IMR-90 (cell line): ENCODE results near the gene FRY. TPM values are rescaled to one million over a fixed set of nuclear protein-coding genes. Genes with fewer than 3 reads are reported as not detected.
A peak's percentile ranks its signal among the peaks of the same experiment; 100 is the strongest.

Experiments
- ATAC-seq: fragments of 200-7000 bp; cut with Tn5 transposase; 2 replicates; pipeline ENCODE4 v1.9.1; 2020; ENCODE audit warnings: low read depth, mild to moderate bottlenecking, moderate library complexity
- BruUV-seq: library from RNA; stranded (reverse); fragments of 400-500 nt; replicated peaks from 2 replicates; lab custom pipeline; 2021; lab: Mats Ljungman, UMichigan
- CTCF ChIA-PET: fragments of 300-600 bp; formaldehyde crosslinking; extraction: SDS; loops from one replicate; lab custom pipeline; 2021; ENCODE audit warnings: antibody characterized with exemption; lab: Yijun Ruan, JAX
- POLR2A ChIA-PET: fragments of 300-600 bp; sonication (Branson Sonifier 250); formaldehyde crosslinking; loops from one replicate; lab custom pipeline; 2022; ENCODE audit warnings: antibody characterized with exemption; ENCODE audit not compliant: unreplicated experiment; lab: Charles Lee
- DNase-seq: peaks from one replicate; pipeline ENCODE4 v3.0.0; 2013
- H2AFZ ChIP-seq: replicated peaks from 2 replicates; pipeline ENCODE3; 2013; ENCODE audit warnings: low read length, mild to moderate bottlenecking; ENCODE audit not compliant: poor library complexity
- H2AK5ac ChIP-seq: 2 replicates; pipeline ENCODE4 v1.6.1; 2013; ENCODE audit warnings: low read depth, low read length, inconsistent platforms
- H2AK9ac ChIP-seq: replicated peaks from 2 replicates; pipeline ENCODE3; 2013; ENCODE audit warnings: mild to moderate bottlenecking, low read depth, low read length, moderate library complexity; ENCODE audit not compliant: poor library complexity
- H2BK120ac ChIP-seq: 2 replicates; pipeline ENCODE4 v1.6.1; 2013; ENCODE audit warnings: low read depth, low read length, inconsistent platforms
- H2BK15ac ChIP-seq: 3 replicates; pipeline ENCODE4 v1.6.1; 2013; ENCODE audit warnings: low read depth, low read length, inconsistent platforms
- H2BK20ac ChIP-seq: 2 replicates; pipeline ENCODE4 v1.6.1; 2013; ENCODE audit warnings: low read depth, mild to moderate bottlenecking, inconsistent platforms, low read length, moderate library complexity
- H2BK5ac ChIP-seq: 2 replicates; pipeline ENCODE4 v1.6.1; 2013; ENCODE audit warnings: mild to moderate bottlenecking, low read depth, low read length, inconsistent platforms; ENCODE audit not compliant: poor library complexity, severe bottlenecking
- H3K14ac ChIP-seq: replicated peaks from 2 replicates; pipeline ENCODE4 v1.6.1; 2013; ENCODE audit warnings: low read depth, low read length, inconsistent platforms
- H3K18ac ChIP-seq: 2 replicates; pipeline ENCODE4 v1.6.1; 2013; ENCODE audit warnings: low read depth, low read length, control low read depth
- H3K23ac ChIP-seq: 2 replicates; pipeline ENCODE4 v1.6.1; 2013; ENCODE audit warnings: low read depth, low read length, inconsistent platforms
- H3K27ac ChIP-seq: 2 replicates; pipeline ENCODE4 v1.5.1; 2013; ENCODE audit warnings: mild to moderate bottlenecking, control low read depth, low read length; ENCODE audit not compliant: insufficient read depth
- H3K27me3 ChIP-seq: 2 replicates; pipeline ENCODE4 v1.6.1; 2013; ENCODE audit warnings: low read length; ENCODE audit not compliant: control insufficient read depth, insufficient read depth
- H3K36me3 ChIP-seq: 2 replicates; pipeline ENCODE4 v1.6.1; 2013; ENCODE audit warnings: low read length, mixed read lengths; ENCODE audit not compliant: control insufficient read depth, insufficient read depth
- H3K4ac ChIP-seq: 2 replicates; pipeline ENCODE4 v1.6.1; 2013; ENCODE audit warnings: low read depth, low read length, inconsistent platforms
- H3K4me1 ChIP-seq: 2 replicates; pipeline ENCODE4 v1.6.1; 2013; ENCODE audit warnings: low read length, mixed read lengths; ENCODE audit not compliant: control insufficient read depth, insufficient read depth
- H3K4me2 ChIP-seq: 2 replicates; pipeline ENCODE4 v1.6.1; 2013; ENCODE audit warnings: low read depth, mild to moderate bottlenecking, control low read depth, low read length, moderate library complexity
- H3K4me3 ChIP-seq: 2 replicates; pipeline ENCODE4 v1.5.1; 2013; ENCODE audit warnings: low read depth, mild to moderate bottlenecking, control low read depth, low read length, moderate library complexity; ENCODE audit not compliant: insufficient read depth
- H3K56ac ChIP-seq: 2 replicates; pipeline ENCODE4 v1.6.1; 2013; ENCODE audit warnings: low read length, inconsistent platforms; ENCODE audit not compliant: insufficient read depth; ENCODE audit errors: extremely low read depth
- H3K79me1 ChIP-seq, 2 experiments: 2 replicates each; pipeline ENCODE4 v1.6.1; 2013; ENCODE audit warnings: low read length in 2 of 2, inconsistent platforms in 1 of 2, low read depth in 1 of 2
- H3K9ac ChIP-seq: 2 replicates; pipeline ENCODE4 v1.6.1; 2013; ENCODE audit warnings: low read depth, low read length, control low read depth
- H3K9me1 ChIP-seq: 2 replicates; pipeline ENCODE4 v1.6.1; 2013; ENCODE audit warnings: low read length, inconsistent platforms; ENCODE audit not compliant: insufficient read depth
- H3K9me3 ChIP-seq: 2 replicates; pipeline ENCODE4 v1.6.1; 2013; ENCODE audit warnings: low read length; ENCODE audit not compliant: control insufficient read depth, insufficient read depth
- H4K20me1 ChIP-seq: 2 replicates; pipeline ENCODE4 v1.6.1; 2013; ENCODE audit warnings: low read length, inconsistent platforms; ENCODE audit not compliant: insufficient read depth
- H4K5ac ChIP-seq: 2 replicates; pipeline ENCODE4 v1.6.1; 2013; ENCODE audit warnings: mild to moderate bottlenecking, low read depth, low read length, control low read depth
- H4K8ac ChIP-seq, 2 experiments: 2 replicates each; pipeline ENCODE4 v1.6.1; 2013; ENCODE audit warnings: low read depth in 2 of 2, low read length in 2 of 2, control low read depth in 1 of 2, inconsistent platforms in 1 of 2
- H4K91ac ChIP-seq: 2 replicates; pipeline ENCODE4 v1.6.1; 2013; ENCODE audit warnings: low read depth, low read length, inconsistent platforms; ENCODE audit not compliant: insufficient read depth
- BHLHE40 ChIP-seq: fragments of 150-350 bp; IDR thresholded peaks from 2 replicates; pipeline ENCODE4 v1.6.1; 2016; ENCODE audit warnings: mild to moderate bottlenecking, low read depth, low read length
- CEBPB ChIP-seq: IDR thresholded peaks from 2 replicates; pipeline ENCODE4 v1.6.1; 2012; ENCODE audit warnings: low read depth, low read length, improper control_type of control experiment
- CHD1 ChIP-seq: IDR thresholded peaks from 2 replicates; pipeline ENCODE4 v1.6.1; 2012; ENCODE audit warnings: low read depth, low read length, improper control_type of control experiment
- CTCF ChIP-seq: conservative IDR thresholded peaks from 2 replicates; pipeline ENCODE4 v1.5.1; 2012; ENCODE audit warnings: mild to moderate bottlenecking, low read depth, low read length, improper control_type of control experiment
- FOS ChIP-seq: fragments of 150-350 bp; IDR thresholded peaks from 2 replicates; pipeline ENCODE4 v1.6.1; 2016; ENCODE audit warnings: low read depth, low read length
- MAFK ChIP-seq: IDR thresholded peaks from 2 replicates; pipeline ENCODE4 v1.6.1; 2012; ENCODE audit warnings: low read depth, low read length, improper control_type of control experiment
- MAZ ChIP-seq: IDR thresholded peaks from 2 replicates; pipeline ENCODE4 v1.6.1; 2012; ENCODE audit warnings: low read depth, mild to moderate bottlenecking, low read length, improper control_type of control experiment, moderate library complexity, borderline replicate concordance
- MXI1 ChIP-seq: IDR thresholded peaks from 2 replicates; pipeline ENCODE4 v1.6.1; 2012; ENCODE audit warnings: low read depth, mild to moderate bottlenecking, low read length, moderate library complexity, borderline replicate concordance
- NFE2L2 ChIP-seq: fragments of 150-350 bp; IDR thresholded peaks from 2 replicates; pipeline ENCODE4 v1.6.1; 2016; ENCODE audit warnings: low read depth, mild to moderate bottlenecking, low read length
- POLR2A ChIP-seq: IDR thresholded peaks from 2 replicates; pipeline ENCODE4 v1.6.1; 2012; ENCODE audit warnings: mild to moderate bottlenecking, low read depth, low read length
- RAD21 ChIP-seq: IDR thresholded peaks from 2 replicates; pipeline ENCODE4 v1.6.1; 2012; ENCODE audit warnings: low read length, improper control_type of control experiment
- RCOR1 ChIP-seq: IDR thresholded peaks from 2 replicates; pipeline ENCODE4 v1.6.1; 2012; ENCODE audit warnings: mild to moderate bottlenecking, low read length, improper control_type of control experiment; ENCODE audit not compliant: insufficient replicate concordance
- RFX5 ChIP-seq: IDR thresholded peaks from 2 replicates; pipeline ENCODE4 v1.8.0; 2012; ENCODE audit warnings: low read depth, mild to moderate bottlenecking, low read length, moderate library complexity
- SMC3 ChIP-seq: fragments of 150-350 bp; IDR thresholded peaks from 2 replicates; pipeline ENCODE4 v1.6.1; 2016; ENCODE audit warnings: low read depth, mild to moderate bottlenecking, antibody characterized with exemption, low read length, moderate library complexity
- WGBS, 2 experiments: methylation state at CpG; one replicate each; pipeline versions ENCODE4 v1.1.5 to v1.1.7; 2013; ENCODE audit warnings: missing lambda C conversion rate in 2 of 2; ENCODE audit not compliant: insufficient read length in 1 of 2; ENCODE audit errors: extremely low coverage in 2 of 2; 5-methylcytosine and 5-hydroxymethylcytosine counted together
- dilution Hi-C: fragments of 300-500 bp; cut with HindIII; formaldehyde crosslinking; loops from one replicate; pipeline ENCODE4 v1.14.3; 2018; ENCODE audit warnings: low sequenced_read_pairs; ENCODE audit not compliant: unreplicated experiment
- in situ Hi-C: fragments of 300-500 bp; cut with MboI; formaldehyde crosslinking; loops from 3 replicates; pipeline ENCODE4 v1.14.3; 2019; ENCODE audit warnings: low sequenced_read_pairs, inconsistent platforms, mixed read lengths
- intact Hi-C: fragments of 100-400 bp; cut with micrococcal nuclease; formaldehyde crosslinking; loops from 2 replicates; pipeline ENCODE4 v1.10.0; 2022
- polyA plus RNA-seq, 3 experiments: library from polyadenylated mRNA; depleted of rRNA; stranded (reverse); fragments of >200 nt; gene quantifications; 2 replicates each; pipeline ENCODE4 v1.2.3, GENCODE V29; 2012; ENCODE audit warnings: low replicate concordance in 1 of 3
- total RNA-seq: library from RNA; depleted of rRNA; stranded (reverse); fragments of >200 nt; gene quantifications from 2 replicates; pipeline ENCODE4 v1.2.3, GENCODE V29; 2012
- TF ChIP-seq, protein P1 (sequence below): fragments of 150-350 bp; IDR thresholded peaks from 2 replicates; pipeline ENCODE4 v1.6.1; 2016; ENCODE audit warnings: low read depth, mild to moderate bottlenecking, low read length, moderate library complexity, borderline replicate concordance

The FRY gene
- total and polyA plus RNA-seq, 2 of the 4 experiments (the other 2 are of a cell fraction) = 3.0 to 4.8 TPM

DNA sequence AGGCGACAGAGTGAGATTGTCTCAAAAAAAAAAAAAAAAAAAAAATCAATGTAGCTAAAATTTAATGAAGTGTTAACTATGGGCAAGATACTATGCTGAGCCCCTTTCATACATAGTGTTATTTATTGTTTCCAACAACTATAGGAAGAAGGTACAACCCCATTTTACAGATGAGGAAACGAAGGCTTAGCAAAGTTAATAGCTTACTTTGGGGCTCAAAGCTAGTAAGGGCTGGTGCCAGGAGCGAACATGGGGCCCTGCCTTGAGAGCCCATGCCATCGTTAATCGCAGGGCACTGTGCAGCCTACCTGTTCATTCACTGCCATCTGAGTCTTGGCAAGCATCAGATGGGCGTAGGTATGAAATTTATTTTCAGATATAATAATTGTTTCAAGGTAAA is 1.9 kb upstream of the FRY start:
- ChIA-PET POLR2A (no interaction called here), CTCF (no interaction called here)
- in situ Hi-C loops = loop anchor here (10.0 kb wide), 1 partner anchor 545 kb away; no protein-coding TSS in a partner anchor
- Histone ChIP-seq H3K36me3 (no peaks in the 10 kb centered on the region), H3K14ac (no peak overlapping the region), H3K27ac (no peak overlapping the region), H3K9me3 (no peaks in the 10 kb centered on the region), H3K9me1 (peaks cover 12% of the 10 kb centered on the region), H3K23ac (0 out of 2 replicates have a peak overlapping the region, but pooled peaks have one; percentile 20), H3K4me2 (no peak overlapping the region), H4K5ac (no peak overlapping the region), H2AFZ (no peak overlapping the region), H4K91ac (no peak overlapping the region), H3K9ac (no peak overlapping the region), H2AK5ac (no peak overlapping the region), H3K4me1 (peaks cover 4% of the 10 kb centered on the region), H3K27me3 (no peaks in the 10 kb centered on the region), H3K18ac (no peak overlapping the region), H2BK20ac (no peak overlapping the region), H2AK9ac (no peak overlapping the region), H3K79me1 (peaks cover 5 to 20% of the 10 kb centered on the region in 2 experiments; a peak in 3 of 4 replicates), H3K4ac (peak overlapping the region; percentile 22; the same call in 1 of the 2 replicates), H2BK120ac (peak overlapping the region; percentile 27; the same call in 1 of the 2 replicates), H2BK15ac (no peak overlapping the region), H3K4me3 (no peak overlapping the region), H4K8ac (no peak overlapping the region), H2BK5ac (no peak overlapping the region), H3K56ac (no peak overlapping the region), H4K20me1 (peaks cover 6% of the 10 kb centered on the region; the same call in 1 of the 2 replicates)
- BruUV-seq = no TSS peak
- no CpG with 5 or more reads among the region's 6 CpGs for WGBS, 2 experiments
- dilution Hi-C loops = no loop called here
- DNase-seq (no peak), ATAC-seq (no peak)
- TF ChIP-seq RCOR1 = no peak
- TF ChIP-seq FOS = no peak
- TF ChIP-seq CHD1 = no peak
- no peak for TF ChIP-seq CTCF
- no peak for TF ChIP-seq POLR2A
- TF ChIP-seq, protein P1, sequence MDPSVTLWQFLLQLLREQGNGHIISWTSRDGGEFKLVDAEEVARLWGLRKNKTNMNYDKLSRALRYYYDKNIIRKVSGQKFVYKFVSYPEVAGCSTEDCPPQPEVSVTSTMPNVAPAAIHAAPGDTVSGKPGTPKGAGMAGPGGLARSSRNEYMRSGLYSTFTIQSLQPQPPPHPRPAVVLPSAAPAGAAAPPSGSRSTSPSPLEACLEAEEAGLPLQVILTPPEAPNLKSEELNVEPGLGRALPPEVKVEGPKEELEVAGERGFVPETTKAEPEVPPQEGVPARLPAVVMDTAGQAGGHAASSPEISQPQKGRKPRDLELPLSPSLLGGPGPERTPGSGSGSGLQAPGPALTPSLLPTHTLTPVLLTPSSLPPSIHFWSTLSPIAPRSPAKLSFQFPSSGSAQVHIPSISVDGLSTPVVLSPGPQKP = no peak
- TF ChIP-seq CEBPB = no peak
- TF ChIP-seq RAD21 = no peak
- no peak for TF ChIP-seq RFX5
- no peak for TF ChIP-seq MXI1
- no peak for TF ChIP-seq MAFK
- TF ChIP-seq NFE2L2 = no peak
- no peak for TF ChIP-seq BHLHE40
- TF ChIP-seq MAZ = no peak
- TF ChIP-seq SMC3 = no peak
- intact Hi-C loops = loop anchor here (5.0 to 10.0 kb wide), 6 partner anchors 55 to 283 kb away; no protein-coding TSS in a partner anchor
